Testis (tissue), 2 donors: ENCODE measurements around the gene SFMBT1.

Experiments
- POLR2A ChIP-seq: fragments of 450-650 bp; IDR thresholded peaks from one replicate; pipeline ENCODE4 v1.6.1; 2017; ENCODE audit warnings: antibody characterized with exemption, mild to moderate bottlenecking, moderate library complexity
- TF ChIP-seq, protein P1 (sequence below), 3 experiments: fragments of 450-650 bp in 2 of 3; fragments of 200-600 bp in 1 of 3; sonication (generic) in 1 of 3; IDR thresholded peaks; one replicate each; pipeline ENCODE4 v1.5.1; 2016 to 2019; ENCODE audit warnings: antibody characterized with exemption in 3 of 3, mild to moderate bottlenecking in 2 of 3, moderate library complexity in 1 of 3

DNA sequence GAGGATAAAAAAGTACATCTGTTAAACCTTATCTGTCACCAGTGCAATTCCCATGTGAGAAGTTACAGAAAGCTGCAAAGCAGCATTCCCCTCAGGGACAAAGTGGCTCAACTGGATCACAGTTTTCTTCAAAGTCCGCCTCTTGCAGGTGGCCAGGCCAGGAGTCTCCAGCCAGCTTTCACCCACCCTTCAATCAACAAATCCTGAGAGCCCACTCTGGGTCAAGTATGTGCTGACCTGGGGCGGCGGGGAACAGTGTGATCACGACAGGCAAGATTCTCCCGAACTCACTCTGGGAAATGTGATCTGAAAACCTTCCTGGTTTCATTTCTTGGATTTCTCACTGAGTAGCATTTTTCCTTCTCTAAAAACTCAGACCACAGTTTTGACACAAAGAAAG, 45.1 kb upstream of the SFMBT1 start:
- TF ChIP-seq, protein P1, sequence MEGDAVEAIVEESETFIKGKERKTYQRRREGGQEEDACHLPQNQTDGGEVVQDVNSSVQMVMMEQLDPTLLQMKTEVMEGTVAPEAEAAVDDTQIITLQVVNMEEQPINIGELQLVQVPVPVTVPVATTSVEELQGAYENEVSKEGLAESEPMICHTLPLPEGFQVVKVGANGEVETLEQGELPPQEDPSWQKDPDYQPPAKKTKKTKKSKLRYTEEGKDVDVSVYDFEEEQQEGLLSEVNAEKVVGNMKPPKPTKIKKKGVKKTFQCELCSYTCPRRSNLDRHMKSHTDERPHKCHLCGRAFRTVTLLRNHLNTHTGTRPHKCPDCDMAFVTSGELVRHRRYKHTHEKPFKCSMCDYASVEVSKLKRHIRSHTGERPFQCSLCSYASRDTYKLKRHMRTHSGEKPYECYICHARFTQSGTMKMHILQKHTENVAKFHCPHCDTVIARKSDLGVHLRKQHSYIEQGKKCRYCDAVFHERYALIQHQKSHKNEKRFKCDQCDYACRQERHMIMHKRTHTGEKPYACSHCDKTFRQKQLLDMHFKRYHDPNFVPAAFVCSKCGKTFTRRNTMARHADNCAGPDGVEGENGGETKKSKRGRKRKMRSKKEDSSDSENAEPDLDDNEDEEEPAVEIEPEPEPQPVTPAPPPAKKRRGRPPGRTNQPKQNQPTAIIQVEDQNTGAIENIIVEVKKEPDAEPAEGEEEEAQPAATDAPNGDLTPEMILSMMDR (IDR thresholded peaks at IDR 0.05), result no peak
- no peak for TF ChIP-seq POLR2A
